Measurements from ENCODE around the gene E2F6. TPM values are rescaled to one million over a fixed set of nuclear protein-coding genes. Genes with fewer than 3 reads are reported as not detected.

Gene E2F6
- total and polyA plus RNA-seq, 2 of the 8 experiments (the other 6 are each of a cell fraction or from before 2014, with no cell fraction given): 8.3 to 14.9 TPM

DNA sequence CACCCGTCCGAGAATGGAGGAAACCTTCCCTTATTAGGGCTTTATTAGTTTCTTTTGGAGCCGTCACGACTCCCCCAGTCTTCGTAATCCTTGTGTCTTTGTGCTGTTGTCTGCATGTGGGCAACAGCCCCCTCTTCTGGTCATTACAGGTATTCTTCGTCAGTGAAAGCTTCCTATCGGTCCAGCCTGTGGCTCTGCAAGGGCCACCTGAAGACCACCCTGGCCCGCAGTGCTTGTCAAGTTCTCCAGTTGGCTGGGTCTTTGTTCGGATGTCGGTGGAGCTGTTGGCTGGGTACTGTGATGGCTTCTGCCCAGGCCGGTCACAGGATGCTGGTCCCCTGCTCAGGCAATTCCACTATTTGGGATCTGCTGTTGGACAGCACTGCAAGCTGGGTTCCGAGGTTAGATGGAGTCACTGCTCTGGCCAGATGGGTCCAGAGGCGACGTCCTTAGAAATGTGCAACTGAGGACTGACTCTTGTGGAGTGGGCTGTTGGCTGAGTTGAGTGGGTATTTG, 19.2 kb downstream of the E2F6 start:
- H3K14ac ChIP-seq (ENCODE audit: insufficient read length): no peak overlapping the region
- no peak for FAIRE-seq
- TF ChIP-seq SIN3A (conservative IDR thresholded peaks at IDR 0.05 in 1 of 2, IDR thresholded peaks at IDR 0.05 in 1 of 2; ENCODE audit: low read depth in 1 of 2, low read length in 2 of 2) (no peak), SRF (IDR thresholded peaks at IDR 0.05; ENCODE audit: low read depth, low read length) (peak; percentile 76), TAF7 (optimal IDR thresholded peaks at IDR 0.05; ENCODE audit: borderline replicate concordance, low read depth, low read length) (no peak), CBX8 (IDR thresholded peaks at IDR 0.05; ENCODE audit: borderline replicate concordance, low read depth, low read length) (no peak), RAD21 (IDR thresholded peaks at IDR 0.05 in 1 of 2, conservative IDR thresholded peaks at IDR 0.05 in 1 of 2; ENCODE audit: low read depth in 2 of 2, low read length in 2 of 2) (peak; percentile 86 to 92), CREB1 (IDR thresholded peaks at IDR 0.05) (peak; percentile 63; the same call in 1 of the 2 replicates)
- TF ChIP-seq, protein P1, sequence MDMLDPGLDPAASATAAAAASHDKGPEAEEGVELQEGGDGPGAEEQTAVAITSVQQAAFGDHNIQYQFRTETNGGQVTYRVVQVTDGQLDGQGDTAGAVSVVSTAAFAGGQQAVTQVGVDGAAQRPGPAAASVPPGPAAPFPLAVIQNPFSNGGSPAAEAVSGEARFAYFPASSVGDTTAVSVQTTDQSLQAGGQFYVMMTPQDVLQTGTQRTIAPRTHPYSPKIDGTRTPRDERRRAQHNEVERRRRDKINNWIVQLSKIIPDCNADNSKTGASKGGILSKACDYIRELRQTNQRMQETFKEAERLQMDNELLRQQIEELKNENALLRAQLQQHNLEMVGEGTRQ (IDR thresholded peaks at IDR 0.05; ENCODE audit: low read length): peak; percentile 13; the same call in 1 of the 2 replicates
- TF ChIP-seq, protein P2, sequence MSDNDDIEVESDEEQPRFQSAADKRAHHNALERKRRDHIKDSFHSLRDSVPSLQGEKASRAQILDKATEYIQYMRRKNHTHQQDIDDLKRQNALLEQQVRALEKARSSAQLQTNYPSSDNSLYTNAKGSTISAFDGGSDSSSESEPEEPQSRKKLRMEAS (IDR thresholded peaks at IDR 0.05): no peak

More for the DNA sequence above, 19.2 kb downstream of the E2F6 start:
- no peak overlapping the region for H3K9ac ChIP-seq (replicated peaks in 1 of 4; ENCODE audit: extremely low read depth in 1 of 4, low read depth in 3 of 4, low read length in 3 of 4)
- no peak overlapping the region for H4K91ac ChIP-seq (replicated peaks; ENCODE audit: insufficient read length, low read length)
- H2BK120ac ChIP-seq (replicated peaks; ENCODE audit: low read depth, low read length): no peak overlapping the region
- no peak overlapping the region for H2AK5ac ChIP-seq (ENCODE audit: low read depth, low read length)
- no peak overlapping the region for H3K18ac ChIP-seq (ENCODE audit: extremely low read depth, low read length)
- H4K20me1 ChIP-seq (replicated peaks in 1 of 2; ENCODE audit: control insufficient read depth in 1 of 2, insufficient read depth in 2 of 2, low read length in 2 of 2): no peaks in the 10 kb centered on the region
- ChIA-PET CTCF (ENCODE audit: partially characterized antibody) (interaction anchor here (0.5 to 7.1 kb wide), 32 partner anchors 8 to 629 kb away, joined by 3 to 70 read pairs (median 4); a partner anchor contains a TSS), POLR2A (ENCODE audit: partially characterized antibody) (interaction anchor here (1.1 kb wide), 1 partner anchor 102 kb away, joined by 3 read pairs; the partner anchor contains the start of gene ROCK2)
- H2BK15ac ChIP-seq (ENCODE audit: low read length): no peak overlapping the region
- H3K79me1 ChIP-seq (ENCODE audit: low read depth, low read length): no peaks in the 10 kb centered on the region
- H3K4me1 ChIP-seq (replicated peaks in 1 of 4; ENCODE audit: control insufficient read depth in 3 of 4, insufficient read depth in 4 of 4, low read length in 3 of 4): no peaks in the 10 kb centered on the region
- no peak overlapping the region for H3K4ac ChIP-seq (replicated peaks; ENCODE audit: insufficient read length, low read depth, low read length)
- peak overlapping the region; percentile 16; the same call in 1 of the 2 replicates for H4K8ac ChIP-seq (ENCODE audit: extremely low read depth, insufficient read depth, low read length)
- H3K56ac ChIP-seq (replicated peaks; ENCODE audit: insufficient read length, low read depth, low read length): no peak overlapping the region
- H3K23me2 ChIP-seq (ENCODE audit: low read depth, low read length): no peaks in the 10 kb centered on the region
- DNase-seq (ENCODE audit: low read depth in 1 of 2, low spot score in 2 of 2): peak; percentile 51 to 85
- peaks cover 0 to 42% (median 9%) of the 10 kb centered on the region in 4 experiments; a peak in 6 of 8 replicates for H3K36me3 ChIP-seq (ENCODE audit: control insufficient read depth in 2 of 4, insufficient read depth in 4 of 4, low read length in 3 of 4)
- no peak overlapping the region for H3K4me3 ChIP-seq (ENCODE audit: extremely low read depth in 1 of 4, insufficient read depth in 2 of 4, low read depth in 3 of 4, low read length in 4 of 4)
- 79% methylated on average over 14 of the region's 14 CpGs; no CpG with 5 or more reads in 1 of the 2 experiments for WGBS, 2 experiments (ENCODE audit: extremely low coverage in 1 of 2, insufficient coverage in 1 of 2, insufficient read length in 1 of 2, insufficient replicate concordance in 2 of 2, low coverage in 1 of 2, low lambda C conversion rate in 2 of 2, missing lambda C conversion rate in 1 of 2)
- no peak overlapping the region for H2BK5ac ChIP-seq (ENCODE audit: low read depth, low read length)
- no peaks in the 10 kb centered on the region for H3K79me2 ChIP-seq (ENCODE audit: control insufficient read depth in 1 of 2, insufficient read depth in 2 of 2, low read length in 2 of 2)
- no peak overlapping the region for H2BK20ac ChIP-seq (ENCODE audit: low read length)
- H3K27ac ChIP-seq (ENCODE audit: low read depth, low read length): no peak overlapping the region
- no peak overlapping the region for H3K4me2 ChIP-seq (ENCODE audit: insufficient read depth in 1 of 2, low read depth in 2 of 2, low read length in 2 of 2)
- peaks cover 5 to 6% of the 10 kb centered on the region in 2 experiments for H3K9me3 ChIP-seq (ENCODE audit: insufficient read depth in 2 of 2, low read depth in 1 of 2, low read length in 1 of 2)
- H3K27me3 ChIP-seq (replicated peaks in 1 of 4; ENCODE audit: control insufficient read depth in 3 of 4, extremely low read depth in 1 of 4, insufficient read depth in 3 of 4, low read length in 3 of 4): no peaks in the 10 kb centered on the region
- no peak overlapping the region for H3K23ac ChIP-seq (ENCODE audit: insufficient read length)
- no peak overlapping the region for H2BK12ac ChIP-seq (ENCODE audit: low read depth, low read length)
- H2AFZ ChIP-seq (ENCODE audit: low read length): no peak overlapping the region
- no peak overlapping the region for H4K5ac ChIP-seq (ENCODE audit: insufficient read length, low read depth, low read length)

All from H1 (cell line).